Measurements from ENCODE around the gene ZNF516.

DNA sequence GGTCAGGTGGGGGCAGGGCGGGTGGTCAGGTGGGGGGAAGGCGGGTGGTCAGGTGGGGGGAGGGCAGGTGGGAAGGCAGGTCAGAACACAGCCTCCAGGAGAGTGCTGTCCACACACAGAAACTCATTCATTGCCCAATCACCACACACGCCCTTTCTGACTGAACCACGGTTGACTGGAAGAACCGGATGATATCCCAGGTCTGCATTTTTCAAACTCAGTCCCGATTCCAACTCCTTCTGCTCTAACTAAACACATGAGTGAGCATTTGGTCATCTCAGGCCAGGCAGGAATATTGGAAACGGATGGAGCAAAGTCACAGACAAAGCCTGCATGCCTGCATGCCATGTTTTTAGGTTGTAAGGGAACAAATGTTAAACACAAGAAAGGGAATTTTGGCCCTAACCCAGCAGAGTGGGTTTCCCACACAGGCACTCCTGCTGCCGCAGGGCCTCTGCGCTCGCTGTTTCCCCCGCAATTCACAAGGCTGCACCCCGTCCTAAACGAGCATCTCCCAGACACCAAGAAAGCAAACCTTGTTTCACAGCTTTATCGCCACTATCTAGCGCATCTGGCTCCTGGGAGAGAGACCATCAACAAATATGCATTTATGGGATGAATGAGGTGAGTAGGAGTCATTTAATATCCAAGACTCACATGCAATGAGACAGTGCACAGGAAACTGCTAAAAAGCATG, 100.1 kb downstream of the ZNF516 start:
- TF ChIP-seq, protein P1, sequence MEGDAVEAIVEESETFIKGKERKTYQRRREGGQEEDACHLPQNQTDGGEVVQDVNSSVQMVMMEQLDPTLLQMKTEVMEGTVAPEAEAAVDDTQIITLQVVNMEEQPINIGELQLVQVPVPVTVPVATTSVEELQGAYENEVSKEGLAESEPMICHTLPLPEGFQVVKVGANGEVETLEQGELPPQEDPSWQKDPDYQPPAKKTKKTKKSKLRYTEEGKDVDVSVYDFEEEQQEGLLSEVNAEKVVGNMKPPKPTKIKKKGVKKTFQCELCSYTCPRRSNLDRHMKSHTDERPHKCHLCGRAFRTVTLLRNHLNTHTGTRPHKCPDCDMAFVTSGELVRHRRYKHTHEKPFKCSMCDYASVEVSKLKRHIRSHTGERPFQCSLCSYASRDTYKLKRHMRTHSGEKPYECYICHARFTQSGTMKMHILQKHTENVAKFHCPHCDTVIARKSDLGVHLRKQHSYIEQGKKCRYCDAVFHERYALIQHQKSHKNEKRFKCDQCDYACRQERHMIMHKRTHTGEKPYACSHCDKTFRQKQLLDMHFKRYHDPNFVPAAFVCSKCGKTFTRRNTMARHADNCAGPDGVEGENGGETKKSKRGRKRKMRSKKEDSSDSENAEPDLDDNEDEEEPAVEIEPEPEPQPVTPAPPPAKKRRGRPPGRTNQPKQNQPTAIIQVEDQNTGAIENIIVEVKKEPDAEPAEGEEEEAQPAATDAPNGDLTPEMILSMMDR (IDR thresholded peaks at IDR 0.05; ENCODE audit: insufficient read depth, low read length): no peak
- TF ChIP-seq POLR2AphosphoS5 (IDR thresholded peaks at IDR 0.05; ENCODE audit: low read depth): no peak
- no peak for TF ChIP-seq GABPA (IDR thresholded peaks at IDR 0.05; ENCODE audit: low read depth)
- TF ChIP-seq, protein P2, sequence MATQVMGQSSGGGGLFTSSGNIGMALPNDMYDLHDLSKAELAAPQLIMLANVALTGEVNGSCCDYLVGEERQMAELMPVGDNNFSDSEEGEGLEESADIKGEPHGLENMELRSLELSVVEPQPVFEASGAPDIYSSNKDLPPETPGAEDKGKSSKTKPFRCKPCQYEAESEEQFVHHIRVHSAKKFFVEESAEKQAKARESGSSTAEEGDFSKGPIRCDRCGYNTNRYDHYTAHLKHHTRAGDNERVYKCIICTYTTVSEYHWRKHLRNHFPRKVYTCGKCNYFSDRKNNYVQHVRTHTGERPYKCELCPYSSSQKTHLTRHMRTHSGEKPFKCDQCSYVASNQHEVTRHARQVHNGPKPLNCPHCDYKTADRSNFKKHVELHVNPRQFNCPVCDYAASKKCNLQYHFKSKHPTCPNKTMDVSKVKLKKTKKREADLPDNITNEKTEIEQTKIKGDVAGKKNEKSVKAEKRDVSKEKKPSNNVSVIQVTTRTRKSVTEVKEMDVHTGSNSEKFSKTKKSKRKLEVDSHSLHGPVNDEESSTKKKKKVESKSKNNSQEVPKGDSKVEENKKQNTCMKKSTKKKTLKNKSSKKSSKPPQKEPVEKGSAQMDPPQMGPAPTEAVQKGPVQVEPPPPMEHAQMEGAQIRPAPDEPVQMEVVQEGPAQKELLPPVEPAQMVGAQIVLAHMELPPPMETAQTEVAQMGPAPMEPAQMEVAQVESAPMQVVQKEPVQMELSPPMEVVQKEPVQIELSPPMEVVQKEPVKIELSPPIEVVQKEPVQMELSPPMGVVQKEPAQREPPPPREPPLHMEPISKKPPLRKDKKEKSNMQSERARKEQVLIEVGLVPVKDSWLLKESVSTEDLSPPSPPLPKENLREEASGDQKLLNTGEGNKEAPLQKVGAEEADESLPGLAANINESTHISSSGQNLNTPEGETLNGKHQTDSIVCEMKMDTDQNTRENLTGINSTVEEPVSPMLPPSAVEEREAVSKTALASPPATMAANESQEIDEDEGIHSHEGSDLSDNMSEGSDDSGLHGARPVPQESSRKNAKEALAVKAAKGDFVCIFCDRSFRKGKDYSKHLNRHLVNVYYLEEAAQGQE (IDR thresholded peaks at IDR 0.05; ENCODE audit: insufficient replicate concordance, low read depth): no peak
- no peak for TF ChIP-seq SPI1 (IDR thresholded peaks at IDR 0.05; ENCODE audit: borderline replicate concordance, low read depth)
